SH-SY5Y (cell line): ENCODE results near the gene FRA10AC1.

ENCODE experiments used
- GATA2 ChIP-seq: IDR thresholded peaks from 2 replicates; pipeline ENCODE4 v1.6.1; 2011; ENCODE audit warnings: mild to moderate bottlenecking, low read depth, low read length
- GATA3 ChIP-seq: IDR thresholded peaks from 2 replicates; pipeline ENCODE4 v1.6.1; 2011; ENCODE audit warnings: low read depth, mild to moderate bottlenecking, low read length, moderate library complexity

Gene FRA10AC1

GRCh38 chr10:93673791-93674190, 28.6 kb downstream of the FRA10AC1 start:
- TF ChIP-seq GATA2, result no peak
- TF ChIP-seq GATA3, result no peak

GRCh38 chr10:93672890-93673289, 29.5 kb downstream of the FRA10AC1 start:
- TF ChIP-seq GATA2, result no peak
- TF ChIP-seq GATA3, result no peak

GRCh38 chr10:93672022-93672678, 30.2 kb downstream of the FRA10AC1 start:
- TF ChIP-seq GATA3 (no peak), GATA2 (no peak)

GRCh38 chr10:93671042-93671441, 31.4 kb downstream of the FRA10AC1 start:
- no peak for TF ChIP-seq GATA3
- TF ChIP-seq GATA2, result no peak

- TF ChIP-seq GATA3, result no peak
- TF ChIP-seq GATA2, result no peak
Observed at GRCh38 chr10:93670372-93670771, 32.0 kb downstream of the FRA10AC1 start.

- TF ChIP-seq GATA3, result no peak
- TF ChIP-seq GATA2, result no peak
Observed at GRCh38 chr10:93667795-93668194, 34.6 kb downstream of the FRA10AC1 start.

GRCh38 chr10:93666030-93666429, 36.4 kb downstream of the FRA10AC1 start:
- TF ChIP-seq GATA2 (no peak), GATA3 (no peak)

- TF ChIP-seq GATA3 (no peak), GATA2 (no peak)
Observed at GRCh38 chr10:93657757-93658156, 44.6 kb downstream of the FRA10AC1 start.

- no peak for TF ChIP-seq GATA3
- no peak for TF ChIP-seq GATA2
Observed at GRCh38 chr10:93656155-93656554, 46.2 kb downstream of the FRA10AC1 start.

GRCh38 chr10:93654201-93654600, 48.2 kb downstream of the FRA10AC1 start:
- TF ChIP-seq GATA3 (no peak), GATA2 (no peak)

- TF ChIP-seq GATA2 (no peak), GATA3 (no peak)
Observed at GRCh38 chr10:93652857-93653256, 49.5 kb downstream of the FRA10AC1 start.

- TF ChIP-seq GATA3 (no peak), GATA2 (no peak)
Observed at GRCh38 chr10:93639791-93640190, 62.6 kb downstream of the FRA10AC1 start.

- TF ChIP-seq GATA2 (no peak), GATA3 (no peak)
Observed at GRCh38 chr10:93630625-93631557, 71.5 kb downstream of the FRA10AC1 start.

- TF ChIP-seq GATA2 (no peak), GATA3 (no peak)
Observed at GRCh38 chr10:93629647-93630305, 72.6 kb downstream of the FRA10AC1 start.

GRCh38 chr10:93628858-93629257, 73.5 kb downstream of the FRA10AC1 start:
- no peak for TF ChIP-seq GATA3
- TF ChIP-seq GATA2, result no peak
